ENCODE data around the gene RFX7.

DNA sequence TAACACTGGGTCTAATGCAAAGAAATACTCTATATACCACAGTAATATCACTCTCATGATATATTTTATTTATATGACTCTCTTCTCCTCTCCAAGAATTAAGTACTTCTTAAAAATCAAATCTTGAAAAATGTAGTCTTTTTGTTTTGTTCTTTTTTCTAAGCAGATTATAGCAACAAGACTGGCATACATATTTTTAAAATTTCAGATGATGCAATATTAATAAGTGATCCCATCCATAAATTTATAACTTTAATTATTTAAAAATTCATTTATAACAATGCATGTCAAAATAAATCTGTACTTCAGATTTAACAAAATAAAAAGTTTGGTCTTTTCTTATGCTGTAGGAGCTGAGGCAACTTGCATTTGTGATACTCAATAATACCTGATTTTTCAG is 155.3 kb downstream of the RFX7 start:
- TF ChIP-seq FOXM1 (IDR thresholded peaks at IDR 0.05; ENCODE audit: borderline replicate concordance) (no peak), L3MBTL2 (conservative IDR thresholded peaks at IDR 0.05) (no peak), SP1 (IDR thresholded peaks at IDR 0.05) (no peak), SUZ12 (IDR thresholded peaks at IDR 0.05) (no peak)

Measured in HEK293T (cell line).